BE2C (cell line): ENCODE data around the gene HLA-DQB1.
"Not testable (repeated sequence)": the region's sequence is repeated elsewhere in the genome, so short reads cannot be mapped to it uniquely, and the experiment has no call there.

Experiments used
- DNase-seq: peaks from one replicate; pipeline ENCODE4 v3.0.0-alpha.2; 2020
- H3K27me3 ChIP-seq: fragments of 250-450 bp; sonication (Bioruptor Pico); 2 replicates; pipeline ENCODE4 v1.5.1; 2020; ENCODE audit warnings: mild to moderate bottlenecking
- H3K36me3 ChIP-seq: fragments of 250-450 bp; sonication (Bioruptor Pico); 2 replicates; pipeline ENCODE4 v1.5.1; 2020; ENCODE audit warnings: mild to moderate bottlenecking
- H3K4me1 ChIP-seq: fragments of 250-450 bp; sonication (Bioruptor Pico); 2 replicates; pipeline ENCODE4 v1.5.1; 2020
- H3K4me3 ChIP-seq: 2 replicates; pipeline ENCODE4 v1.5.1; 2011; ENCODE audit warnings: low read depth, low read length
- H3K9me3 ChIP-seq: fragments of 250-450 bp; sonication (Bioruptor Pico); 2 replicates; pipeline ENCODE4 v1.5.1; 2020
- CTCF ChIP-seq: IDR thresholded peaks from 2 replicates; pipeline ENCODE4 v1.5.1; 2012; ENCODE audit warnings: mild to moderate bottlenecking, low read depth, low read length

HLA-DQB1 gene

GRCh38 chr6:32655203-32655710 is 11.2 kb downstream of the HLA-DQB1 start:
- no peaks in the 10 kb centered on the region for H3K9me3 ChIP-seq
- DNase-seq = no peak
- no peaks in the 10 kb centered on the region for H3K4me1 ChIP-seq
- H3K27me3 ChIP-seq = no peaks in the 10 kb centered on the region
- no peak for TF ChIP-seq CTCF
- no peaks in the 10 kb centered on the region for H3K36me3 ChIP-seq
- no peak overlapping the region for H3K4me3 ChIP-seq

DNA sequence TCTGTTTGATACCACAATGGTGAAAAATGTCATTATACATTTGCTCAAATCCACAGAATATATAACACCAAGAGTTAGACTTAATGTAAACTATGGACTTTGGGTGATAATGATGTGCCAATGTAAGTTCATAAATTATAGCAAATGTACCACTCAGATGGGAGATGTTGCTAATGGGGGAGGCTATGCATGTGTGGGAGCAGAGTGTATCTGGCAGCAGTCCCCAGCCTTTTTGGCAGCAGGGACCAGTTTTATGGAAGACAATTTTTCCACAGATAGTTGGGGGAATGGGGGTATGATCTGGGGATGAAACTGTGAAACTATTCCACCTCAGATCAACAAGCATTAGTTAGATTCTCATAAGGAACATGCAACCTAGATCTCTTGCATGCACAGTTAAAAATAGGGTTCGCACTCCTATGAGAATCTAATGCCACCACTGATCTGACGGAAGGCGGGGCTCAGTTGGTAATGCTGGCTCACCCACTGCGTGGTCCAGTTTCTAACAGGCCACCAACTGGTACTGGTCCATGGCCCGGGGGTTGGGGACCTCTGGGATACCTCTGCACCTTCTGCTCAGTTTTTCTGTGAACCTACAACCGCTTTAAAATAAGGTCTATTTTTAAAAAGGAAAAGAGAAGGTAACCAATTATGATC is 21.3 kb downstream of the HLA-DQB1 start:
- Histone ChIP-seq H3K9me3 (no peaks in the 10 kb centered on the region), H3K36me3 (no peaks in the 10 kb centered on the region), H3K4me3 (no peak overlapping the region), H3K27me3 (no peaks in the 10 kb centered on the region), H3K4me1 (no peaks in the 10 kb centered on the region)
- no peak for TF ChIP-seq CTCF
- no peak for DNase-seq

GRCh38 chr6:32643904-32644303 is 22.6 kb downstream of the HLA-DQB1 start:
- no peak for DNase-seq
- H3K27me3 ChIP-seq = no peaks in the 10 kb centered on the region; the same call in 1 of the 2 replicates

DNA sequence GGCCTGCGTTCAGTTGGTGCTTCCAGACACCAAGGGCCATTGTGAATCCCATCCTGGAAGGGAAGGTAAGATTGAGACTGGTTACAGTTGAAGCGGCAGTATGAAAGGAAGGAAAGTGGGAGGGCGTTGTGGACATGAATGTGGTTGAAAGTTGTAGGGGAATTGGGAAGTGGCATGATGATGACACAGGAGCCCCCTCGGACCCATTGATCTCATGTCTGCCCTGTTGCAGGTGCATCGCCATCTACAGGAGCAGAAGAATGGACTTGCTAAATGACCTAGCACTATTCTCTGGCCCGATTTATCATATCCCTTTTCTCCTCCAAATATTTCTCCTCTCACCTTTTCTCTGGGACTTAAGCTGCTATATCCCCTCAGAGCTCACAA is 23.7 kb downstream of the HLA-DQB1 start:
- Histone ChIP-seq H3K4me3 (no peak overlapping the region), H3K9me3 (no peaks in the 10 kb centered on the region), H3K36me3 (no peaks in the 10 kb centered on the region), H3K4me1 (no peaks in the 10 kb centered on the region), H3K27me3 (peaks cover 3% of the 10 kb centered on the region; the same call in 1 of the 2 replicates)
- no peak for DNase-seq
- TF ChIP-seq CTCF = no peak

More at GRCh38 chr6:32643904-32644303, 22.6 kb downstream of the HLA-DQB1 start:
- no peak for TF ChIP-seq CTCF
- H3K4me3 ChIP-seq = no peak overlapping the region
- H3K4me1 ChIP-seq = no peaks in the 10 kb centered on the region
- no peaks in the 10 kb centered on the region for H3K36me3 ChIP-seq
- no peaks in the 10 kb centered on the region for H3K9me3 ChIP-seq

GRCh38 chr6:32641785-32642719 is 24.4 kb downstream of the HLA-DQB1 start:
- H3K9me3 ChIP-seq, H3K27me3 ChIP-seq, H3K4me1 ChIP-seq, H3K36me3 ChIP-seq, DNase-seq, H3K4me3 ChIP-seq: not testable (repeated sequence)

DNA sequence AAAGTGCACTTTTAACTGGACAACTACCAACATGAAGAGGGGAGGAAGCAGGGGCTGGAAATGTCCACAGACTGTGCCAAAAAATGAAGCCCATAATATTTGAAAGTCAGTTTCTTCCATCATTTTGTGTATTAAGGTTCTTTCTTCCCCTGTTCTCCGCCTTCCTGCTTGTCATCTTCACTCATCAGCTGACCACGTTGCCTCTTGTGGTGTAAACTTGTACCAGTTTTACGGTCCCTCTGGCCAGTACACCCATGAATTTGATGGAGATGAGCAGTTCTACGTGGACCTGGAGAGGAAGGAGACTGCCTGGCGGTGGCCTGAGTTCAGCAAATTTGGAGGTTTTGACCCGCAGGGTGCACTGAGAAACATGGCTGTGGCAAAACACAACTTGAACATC is 25.3 kb downstream of the HLA-DQB1 start:
- H3K4me1 ChIP-seq = no peaks in the 10 kb centered on the region
- TF ChIP-seq CTCF = no peak
- no peaks in the 10 kb centered on the region for H3K36me3 ChIP-seq
- no peaks in the 10 kb centered on the region for H3K9me3 ChIP-seq
- no peak for DNase-seq
- H3K4me3 ChIP-seq = no peak overlapping the region
- H3K27me3 ChIP-seq = peaks cover 8% of the 10 kb centered on the region; the same call in 1 of the 2 replicates
